Heart left ventricle (tissue), 16 donors: ENCODE results near the gene TPSB2. TPM values are rescaled to one million over a fixed set of nuclear protein-coding genes. Genes with fewer than 3 reads are reported as not detected.

Experiments used
- ATAC-seq, 4 donors: fragments of 200-7000 bp; cut with Tn5 transposase; one replicate each; pipeline ENCODE4 v1.9.1; 2020 to 2022; ENCODE audit warnings: moderate library complexity in 4 of 4, mild to moderate bottlenecking in 3 of 4, moderate number of reproducible peaks in 1 of 4
- DNase-seq, 5 donors: peaks; one replicate each; pipeline ENCODE4 v3.0.0-alpha.2; 2020
- H3K27ac ChIP-seq, 12 donors: fragments of 200-600 bp; sonication (generic) in 4 of 12; one replicate each; pipeline versions ENCODE4 v1.5.0 to v1.8.0; 2016 to 2022; ENCODE audit warnings: mild to moderate bottlenecking in 2 of 12
- H3K27me3 ChIP-seq, 9 donors: fragments of 200-600 bp; sonication (generic) in 2 of 9; one replicate each; pipeline versions ENCODE4 v1.5.1 to v1.8.0; 2016 to 2022; ENCODE audit warnings: mild to moderate bottlenecking in 3 of 9
- H3K36me3 ChIP-seq, 9 donors: fragments of 200-600 bp; sonication (generic) in 2 of 9; one replicate each; pipeline versions ENCODE4 v1.5.0 to v1.8.0; 2018 to 2022; ENCODE audit warnings: mild to moderate bottlenecking in 2 of 9
- H3K4me1 ChIP-seq, 12 donors: fragments of 200-600 bp; sonication (generic) in 4 of 12; one replicate each; pipeline versions ENCODE4 v1.5.0 to v1.8.0; 2016 to 2022; ENCODE audit warnings: mild to moderate bottlenecking in 3 of 12
- H3K4me3 ChIP-seq, 12 donors: fragments of 200-600 bp; sonication (generic) in 4 of 12; one replicate each; pipeline versions ENCODE4 v1.5.0 to v1.8.0; 2017 to 2022; ENCODE audit warnings: mild to moderate bottlenecking in 9 of 12, moderate library complexity in 4 of 12
- H3K9me3 ChIP-seq, 12 donors: fragments of 200-600 bp; sonication (generic) in 4 of 12; one replicate each; pipeline versions ENCODE4 v1.5.0 to v1.8.0; 2016 to 2022; ENCODE audit warnings: mild to moderate bottlenecking in 1 of 12
- POLR2A ChIP-seq, 2 donors: fragments of 450-650 bp; IDR thresholded peaks; one replicate each; pipeline ENCODE4 v1.6.1; 2017; ENCODE audit warnings: antibody characterized with exemption in 2 of 2, mild to moderate bottlenecking in 2 of 2, moderate library complexity in 2 of 2
- WGBS, 4 donors: extraction: QIAGEN DNeasy Blood & Tissue Kit in 2 of 4; methylation state at CpG; one replicate each; pipeline versions ENCODE4 v1.1.5 to v1.1.7; 2013 to 2018; 5-methylcytosine and 5-hydroxymethylcytosine counted together
- intact Hi-C, 10 donors: fragments of 100-400 bp; cut with DNase I; formaldehyde crosslinking; loops; one replicate each; pipeline versions ENCODE4 v1.11.1 to v1.14.2; 2022
- polyA plus RNA-seq, 2 donors: library from polyadenylated mRNA; stranded (reverse); fragments of 200-250 nt; gene quantifications; one replicate each; pipeline ENCODE4 v1.2.3, GENCODE V29; 2013
- total RNA-seq, 9 donors: library from RNA; depleted of rRNA in 2 of 9; stranded (reverse); fragments of >200 nt in 2 of 9; fragmentation: NEBNext Ultra II Directional in 3 of 9; extraction: Animal tissue kit (Norgen Biotek cat#: 25700) in 3 of 9; gene quantifications; one replicate each; pipeline versions ENCODE4 v1.1.0 to v1.2.4, GENCODE V29; 2016 to 2023
- TF ChIP-seq, protein P1 (sequence below), 12 donors: fragments of 200-600 bp; sonication (generic) in 4 of 12; IDR thresholded peaks; one replicate each; pipeline versions ENCODE4 v1.5.0 to v1.8.0; 2018 to 2022; ENCODE audit warnings: antibody characterized with exemption in 12 of 12, mild to moderate bottlenecking in 5 of 12
- donor health status: ischemic (EF 13 %, LVEDD 7.1; RV severe dilation, severe dysfunction).
- donor health status: healthy with polysubstance abuse.
- donor health status: DM: no; HTN: yes; CAD: no.
- donor health status: DM: no; HTN: no; CAD: no.
- donor health status: ischemic (EF 25% LVEDD 6.9; RV normal size, moderate dysfunction).
- donor health status: ischemic (EF 25% LVEDD 5.7; RV mildly dilated, moderate dysfunction).
- donor health status: healthy.
- donor health status: DM: yes; HTN: yes; CAD: no.
- donor health status: ischemic (EF 35%, LVEDD 5.7; RV mildly dilated, moderate dysfunction).
- donor health status: nonischemic (EF 11% LVEDD 7.7; RV severe dilation, severe dysfunction).
- donor health status: DM: yes; HTN: yes; CAD: no.
- donor health status: PGD.
- donor health status: ischemic (EF 29% LVEDD 5.4; RV normal size, mild dysfunction).
- donor health status: nonischemic (EF 23%, LVEDD 6.1; RV moderate dilation, normal function).

The TPSB2 gene
- total and polyA plus RNA-seq, 11 donors = 2.0 to 18.1 (median 2.3) TPM; not detected in 1

DNA sequence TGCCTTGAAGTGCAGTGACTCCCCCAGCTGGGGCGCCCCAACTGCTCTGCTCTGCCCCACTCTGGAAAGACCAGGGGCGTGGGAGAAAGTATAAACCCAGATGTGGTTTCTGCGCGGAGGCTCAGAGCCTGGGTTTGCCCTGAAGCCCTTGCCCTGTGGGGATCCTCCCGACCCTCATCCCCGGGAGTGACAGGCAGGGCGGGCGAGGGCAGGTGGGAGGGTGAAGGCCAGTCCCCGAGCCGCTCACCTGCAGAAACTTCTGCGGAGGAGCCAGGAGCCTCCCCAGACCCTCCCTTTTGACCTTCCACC is 29.7 kb upstream of the TPSB2 start:
- Histone ChIP-seq H3K27ac (no peak overlapping the region), H3K4me3 (no peak overlapping the region), H3K9me3 (no peaks in the 10 kb centered on the region), H3K4me1 (peaks cover 0 to 6% (median 0%) of the 10 kb centered on the region in 12 donors), H3K36me3 (no peaks in the 10 kb centered on the region), H3K27me3 (peaks cover 4 to 65% (median 36%) of the 10 kb centered on the region in 9 donors)
- intact Hi-C loops = no loop called here
- WGBS, 4 donors = 20 to 34% (median 27%) methylated on average over 4 to 11 of the region's 11 CpGs
- DNase-seq = no peak
- no peak for ATAC-seq
- TF ChIP-seq POLR2A (IDR thresholded peaks at IDR 0.05) = no peak
- TF ChIP-seq, protein P1, sequence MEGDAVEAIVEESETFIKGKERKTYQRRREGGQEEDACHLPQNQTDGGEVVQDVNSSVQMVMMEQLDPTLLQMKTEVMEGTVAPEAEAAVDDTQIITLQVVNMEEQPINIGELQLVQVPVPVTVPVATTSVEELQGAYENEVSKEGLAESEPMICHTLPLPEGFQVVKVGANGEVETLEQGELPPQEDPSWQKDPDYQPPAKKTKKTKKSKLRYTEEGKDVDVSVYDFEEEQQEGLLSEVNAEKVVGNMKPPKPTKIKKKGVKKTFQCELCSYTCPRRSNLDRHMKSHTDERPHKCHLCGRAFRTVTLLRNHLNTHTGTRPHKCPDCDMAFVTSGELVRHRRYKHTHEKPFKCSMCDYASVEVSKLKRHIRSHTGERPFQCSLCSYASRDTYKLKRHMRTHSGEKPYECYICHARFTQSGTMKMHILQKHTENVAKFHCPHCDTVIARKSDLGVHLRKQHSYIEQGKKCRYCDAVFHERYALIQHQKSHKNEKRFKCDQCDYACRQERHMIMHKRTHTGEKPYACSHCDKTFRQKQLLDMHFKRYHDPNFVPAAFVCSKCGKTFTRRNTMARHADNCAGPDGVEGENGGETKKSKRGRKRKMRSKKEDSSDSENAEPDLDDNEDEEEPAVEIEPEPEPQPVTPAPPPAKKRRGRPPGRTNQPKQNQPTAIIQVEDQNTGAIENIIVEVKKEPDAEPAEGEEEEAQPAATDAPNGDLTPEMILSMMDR (IDR thresholded peaks at IDR 0.05) = no peak

GRCh38 chr16:1258906-1259759 is 29.1 kb upstream of the TPSB2 start:
- H3K4me3 ChIP-seq = no peak overlapping the region
- 9 to 21% (median 20%) methylated on average over 10 to 42 of the region's 42 CpGs for WGBS, 4 donors

DNA sequence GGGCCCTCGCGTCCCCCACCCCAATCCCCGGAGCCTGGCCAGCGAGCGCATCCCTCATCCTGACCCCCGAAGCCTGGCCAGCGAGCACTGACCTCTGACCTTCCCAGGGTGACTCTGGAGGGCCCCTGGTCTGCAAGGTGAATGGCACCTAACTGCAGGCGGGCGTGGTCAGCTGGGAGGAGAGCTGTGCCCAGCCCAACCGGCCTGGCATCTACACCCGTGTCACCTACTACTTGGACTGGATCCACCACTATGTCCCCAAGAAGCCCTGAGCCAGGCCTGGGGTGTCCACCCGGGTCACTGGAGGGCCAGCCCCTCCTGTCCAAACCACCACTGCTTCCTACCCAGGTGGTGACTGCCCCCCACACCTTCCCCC is 28.2 kb upstream of the TPSB2 start:
- DNase-seq = peak in 2 of 5 donors; percentile 4 to 15

More at GRCh38 chr16:1258906-1259759, 29.1 kb upstream of the TPSB2 start:
- no peaks in the 10 kb centered on the region for H3K9me3 ChIP-seq
- H3K27me3 ChIP-seq = peaks cover 4 to 65% (median 36%) of the 10 kb centered on the region in 9 donors
- intact Hi-C loops = no loop called here
- TF ChIP-seq, protein P1 (IDR thresholded peaks at IDR 0.05) = no peak
- TF ChIP-seq POLR2A (IDR thresholded peaks at IDR 0.05) = no peak
- H3K27ac ChIP-seq = no peak overlapping the region
- H3K36me3 ChIP-seq = no peaks in the 10 kb centered on the region
- DNase-seq = peak in 2 of 5 donors; percentile 15 to 16
- ATAC-seq = no peak
- peaks cover 0 to 6% (median 0%) of the 10 kb centered on the region in 12 donors for H3K4me1 ChIP-seq

More for the DNA sequence above, 28.2 kb upstream of the TPSB2 start:
- intact Hi-C loops = no loop called here
- Histone ChIP-seq H3K36me3 (no peaks in the 10 kb centered on the region), H3K4me3 (no peak overlapping the region), H3K9me3 (no peaks in the 10 kb centered on the region), H3K27me3 (peaks cover 4 to 60% (median 36%) of the 10 kb centered on the region in 9 donors), H3K27ac (no peak overlapping the region), H3K4me1 (peaks cover 0 to 6% (median 0%) of the 10 kb centered on the region in 12 donors)
- ATAC-seq = no peak
- TF ChIP-seq POLR2A (IDR thresholded peaks at IDR 0.05) = no peak
- TF ChIP-seq, protein P1 (IDR thresholded peaks at IDR 0.05) = no peak
- 71 to 74% (median 71%) methylated on average over 8 to 12 of the region's 12 CpGs for WGBS, 4 donors
